HEK293 (cell line): ENCODE data around the gene MITF.

ENCODE experiments used
- CTCF ChIA-PET: fragments of 350-600 bp; formaldehyde crosslinking; extraction: SDS; loops from one replicate; lab custom pipeline; 2021; ENCODE audit warnings: antibody characterized with exemption; lab: Yijun Ruan, JAX
- POLR2A ChIA-PET: fragments of 300-600 bp; formaldehyde crosslinking; extraction: SDS; loops from one replicate; lab custom pipeline; 2020; ENCODE audit warnings: antibody characterized with exemption, inconsistent platforms; lab: Yijun Ruan, JAX
- H3K27ac ChIP-seq: fragments of 200-500 bp; sonication (Bioruptor generic); 2 replicates; pipeline ENCODE4 v1.5.1; 2014; ENCODE audit warnings: low read depth, low read length, control low read depth, inconsistent platforms; ENCODE audit errors: extremely low read depth
- H3K36me3 ChIP-seq, 2 experiments: fragments of 200-500 bp in 1 of 2; sonication (Bioruptor generic) in 1 of 2; 1 replicate in 1 of 2; 2 replicates in 1 of 2; pipeline ENCODE4 v1.5.1; 2014 to 2017; ENCODE audit warnings: inconsistent platforms in 2 of 2, low read length in 2 of 2; ENCODE audit not compliant: control insufficient read depth in 2 of 2, insufficient read depth in 1 of 2
- H3K4me1 ChIP-seq: fragments of 200-500 bp; sonication (Bioruptor generic); 2 replicates; pipeline ENCODE4 v1.5.1; 2014; ENCODE audit warnings: mild to moderate bottlenecking, low read length, inconsistent platforms; ENCODE audit not compliant: control insufficient read depth, insufficient read depth
- H3K4me3 ChIP-seq: 2 replicates; pipeline ENCODE4 v1.5.1; 2011; ENCODE audit warnings: low read depth, mild to moderate bottlenecking, control low read depth, low read length, moderate library complexity
- H3K9me3 ChIP-seq: fragments of 200-500 bp; sonication (Bioruptor generic); 2 replicates; pipeline ENCODE4 v1.5.1; 2014; ENCODE audit warnings: low read depth, low read length, inconsistent platforms; ENCODE audit not compliant: control insufficient read depth, insufficient read depth
- PBX3 ChIP-seq: sonication (generic); formaldehyde crosslinking; IDR thresholded peaks from 2 replicates; pipeline ENCODE4 v1.8.1; 2022; ENCODE audit warnings: mild to moderate bottlenecking, moderate library complexity, missing genetic modification reagents
- PRDM1 ChIP-seq: fragments of 450-650 bp; formaldehyde crosslinking; IDR thresholded peaks from 2 replicates; pipeline ENCODE4; 2016; ENCODE audit warnings: missing biosample characterization, missing genetic modification characterization
- RBAK ChIP-seq: fragments of 450-650 bp; formaldehyde crosslinking; IDR thresholded peaks from 2 replicates; pipeline ENCODE4 v1.5.1; 2016; ENCODE audit warnings: missing biosample characterization, missing genetic modification characterization
- REST ChIP-seq: fragments of 450-650 bp; formaldehyde crosslinking; IDR thresholded peaks from 2 replicates; pipeline ENCODE4 v1.5.1; 2016; ENCODE audit warnings: missing biosample characterization, missing genetic modification characterization
- SCRT2 ChIP-seq: fragments of 450-650 bp; formaldehyde crosslinking; IDR thresholded peaks from 2 replicates; pipeline ENCODE4 v1.5.1; 2016; ENCODE audit warnings: missing biosample characterization, missing genetic modification characterization
- SP2 ChIP-seq: fragments of 450-650 bp; formaldehyde crosslinking; IDR thresholded peaks from 2 replicates; pipeline ENCODE4 v1.5.1; 2016; ENCODE audit warnings: missing biosample characterization, missing genetic modification characterization
- SP7 ChIP-seq: fragments of 450-650 bp; formaldehyde crosslinking; IDR thresholded peaks from 2 replicates; pipeline ENCODE4 v1.5.1; 2016; ENCODE audit warnings: missing biosample characterization, missing genetic modification characterization
- ZBTB21 ChIP-seq: fragments of 450-650 bp; formaldehyde crosslinking; IDR thresholded peaks from 2 replicates; pipeline ENCODE4 v1.5.1; 2017; ENCODE audit warnings: missing biosample characterization, missing genetic modification characterization
- ZNF175 ChIP-seq: fragments of 450-650 bp; formaldehyde crosslinking; IDR thresholded peaks from 2 replicates; pipeline ENCODE4 v1.5.1; 2016; ENCODE audit warnings: missing biosample characterization, missing genetic modification characterization
- ZNF202 ChIP-seq: fragments of 450-650 bp; formaldehyde crosslinking; IDR thresholded peaks from 2 replicates; pipeline ENCODE4 v1.5.1; 2016; ENCODE audit warnings: missing biosample characterization, missing genetic modification characterization, borderline replicate concordance
- ZNF266 ChIP-seq: fragments of 450-650 bp; formaldehyde crosslinking; IDR thresholded peaks from 2 replicates; pipeline ENCODE4 v1.5.1; 2016; ENCODE audit warnings: missing biosample characterization, missing genetic modification characterization, low read depth
- ZNF366 ChIP-seq: fragments of 450-650 bp; formaldehyde crosslinking; conservative IDR thresholded peaks from 2 replicates; pipeline ENCODE4 v1.5.1; 2016; ENCODE audit warnings: missing biosample characterization, missing genetic modification characterization
- ZNF433 ChIP-seq: fragments of 450-650 bp; formaldehyde crosslinking; IDR thresholded peaks from 2 replicates; pipeline ENCODE4 v1.5.1; 2016; ENCODE audit warnings: missing biosample characterization, missing genetic modification characterization, low read depth
- ZNF48 ChIP-seq: fragments of 450-650 bp; formaldehyde crosslinking; IDR thresholded peaks from 2 replicates; pipeline ENCODE4 v1.5.1; 2016; ENCODE audit warnings: missing biosample characterization, missing genetic modification characterization
- ZNF549 ChIP-seq: fragments of 450-650 bp; IDR thresholded peaks from 2 replicates; pipeline ENCODE4 v1.5.1; 2018; ENCODE audit warnings: missing biosample characterization, missing genetic modification characterization, mild to moderate bottlenecking, inconsistent platforms, moderate library complexity
- ZNF610 ChIP-seq: fragments of 450-650 bp; formaldehyde crosslinking; IDR thresholded peaks from 2 replicates; pipeline ENCODE4 v1.5.1; 2016; ENCODE audit warnings: missing biosample characterization, missing genetic modification characterization, borderline replicate concordance
- ZNF658 ChIP-seq: fragments of 450-650 bp; formaldehyde crosslinking; IDR thresholded peaks from 2 replicates; pipeline ENCODE4; 2016; ENCODE audit warnings: missing biosample characterization, missing genetic modification characterization
- ZNF670 ChIP-seq: fragments of 450-650 bp; formaldehyde crosslinking; IDR thresholded peaks from 2 replicates; pipeline ENCODE4 v1.5.1; 2016; ENCODE audit warnings: missing biosample characterization, missing genetic modification characterization, low read depth
- ZNF768 ChIP-seq: fragments of 450-650 bp; formaldehyde crosslinking; IDR thresholded peaks from 2 replicates; pipeline ENCODE4 v1.5.1; 2018; ENCODE audit warnings: missing biosample characterization, mild to moderate bottlenecking, missing genetic modification characterization
- ZNF777 ChIP-seq: fragments of 450-650 bp; formaldehyde crosslinking; IDR thresholded peaks from 2 replicates; pipeline ENCODE4 v1.5.1; 2017; ENCODE audit warnings: missing biosample characterization, missing genetic modification characterization, borderline replicate concordance
- ZNF785 ChIP-seq: fragments of 450-650 bp; formaldehyde crosslinking; IDR thresholded peaks from 2 replicates; pipeline ENCODE4 v1.5.1; 2016; ENCODE audit warnings: missing biosample characterization, missing genetic modification characterization
- ZNF843 ChIP-seq: fragments of 450-650 bp; formaldehyde crosslinking; IDR thresholded peaks from 2 replicates; pipeline ENCODE4 v1.5.1; 2016; ENCODE audit warnings: missing biosample characterization, missing genetic modification characterization
- ZSCAN23 ChIP-seq: fragments of 450-650 bp; formaldehyde crosslinking; IDR thresholded peaks from 2 replicates; pipeline ENCODE4 v1.5.1; 2016; ENCODE audit warnings: missing biosample characterization, missing genetic modification characterization
- ZSCAN30 ChIP-seq: fragments of 450-650 bp; IDR thresholded peaks from 2 replicates; pipeline ENCODE4 v1.5.1; 2018; ENCODE audit warnings: missing biosample characterization, mild to moderate bottlenecking, missing genetic modification characterization, moderate library complexity

The MITF gene

DNA sequence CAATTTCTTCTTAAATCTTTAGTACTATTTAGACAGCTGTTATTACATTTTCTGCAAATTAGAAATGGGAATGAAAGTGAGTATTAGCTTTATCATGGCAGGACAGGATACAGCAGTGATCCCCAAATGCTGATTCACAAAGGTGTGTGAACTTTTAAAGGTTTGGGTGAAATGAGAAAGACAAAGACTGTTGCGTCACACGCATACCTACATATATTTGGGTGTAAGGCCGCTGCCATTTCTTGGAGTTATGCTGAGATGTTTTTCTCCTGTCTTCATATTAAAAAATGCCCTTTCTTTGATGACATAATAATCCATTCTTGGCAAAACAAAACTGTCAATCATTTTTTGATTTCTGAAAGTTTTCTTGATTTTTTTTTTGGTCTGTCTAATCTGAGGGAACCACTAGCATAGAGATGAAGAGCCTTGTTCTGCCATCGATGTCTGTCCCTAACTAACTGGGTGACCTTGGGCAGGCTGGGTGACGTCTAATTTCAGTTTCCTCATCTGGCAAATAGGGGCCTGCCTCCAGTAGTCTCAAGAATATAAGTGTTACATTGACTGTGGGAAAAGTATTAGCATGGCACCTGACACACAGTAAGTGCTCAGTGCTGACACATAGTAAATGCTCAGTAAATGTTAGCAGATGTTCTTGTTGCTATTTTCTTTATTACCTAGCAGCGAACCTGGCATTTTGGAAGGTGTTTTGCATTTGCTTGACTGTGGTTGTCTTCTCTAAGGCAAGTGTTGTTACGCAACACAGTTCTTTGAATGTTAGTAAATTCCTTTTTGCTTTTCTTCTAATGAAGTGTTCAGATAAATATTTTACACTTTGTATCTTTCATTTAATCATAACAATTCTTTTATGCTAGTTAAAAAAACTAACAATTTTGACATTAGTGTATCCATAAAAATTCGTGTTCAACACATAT, 5.0 kb downstream of the MITF start:
- no peaks in the 10 kb centered on the region for H3K4me1 ChIP-seq
- TF ChIP-seq ZNF843 (tag by site-specific recombination) (no peak), ZNF433 (tag by site-specific recombination) (no peak), ZSCAN23 (tag by site-specific recombination) (no peak), ZNF670 (tag by site-specific recombination) (no peak), ZBTB21 (no peak), ZNF610 (tag by site-specific recombination) (no peak), ZNF785 (no peak)
- H3K27ac ChIP-seq, result no peak overlapping the region
- no peaks in the 10 kb centered on the region for H3K9me3 ChIP-seq
- no peak overlapping the region for H3K4me3 ChIP-seq
- no peaks in the 10 kb centered on the region for H3K36me3 ChIP-seq
- CTCF ChIA-PET, result no interaction called here
- POLR2A ChIA-PET, result no interaction called here

- Histone ChIP-seq H3K4me1 (no peaks in the 10 kb centered on the region), H3K36me3 (no peaks in the 10 kb centered on the region), H3K9me3 (no peaks in the 10 kb centered on the region), H3K4me3 (no peak overlapping the region), H3K27ac (no peak overlapping the region)
- CTCF ChIA-PET, result interaction anchor here (0.6 to 1.0 kb wide), 2 partner anchors 10 to 12 kb away, joined by 3 to 5 read pairs; no protein-coding TSS in a partner anchor
- POLR2A ChIA-PET, result no interaction called here
- TF ChIP-seq ZNF768 (tag by site-specific recombination) (no peak), ZNF785 (no peak), ZNF777 (no peak), ZNF48 (tag by site-specific recombination) (no peak), ZNF366 (tag by site-specific recombination) (no peak), ZNF266 (no peak), ZBTB21 (no peak), ZNF658 (tag by site-specific recombination) (no peak), SP2 (tag by site-specific recombination) (no peak), REST (no peak), SP7 (tag by site-specific recombination) (no peak), ZNF175 (no peak), SCRT2 (no peak), ZSCAN30 (no peak), ZNF549 (tag by site-specific recombination) (no peak), ZNF202 (tag by site-specific recombination) (no peak), RBAK (tag by site-specific recombination) (no peak), PRDM1 (tag by site-specific recombination) (no peak), PBX3 (CRISPR knock-in tag) (no peak)
Measured at GRCh38 chr3:69745505-69745904, 6.2 kb downstream of the MITF start.
